GM23338 (cell line): ENCODE data around the gene DCBLD1. TPM values are rescaled to one million over a fixed set of nuclear protein-coding genes. Genes with fewer than 3 reads are reported as not detected.

Source experiments
- ATAC-seq: fragments of 200-7000 bp; cut with Tn5 transposase; 3 replicates; pipeline ENCODE4 v1.9.1; 2020
- DNase-seq: peaks from one replicate; pipeline ENCODE4 v3.0.0-alpha.2; 2015; ENCODE audit warnings: low spot score
- H2AFZ ChIP-seq: fragments of 200-600 bp; sonication (generic); 2 replicates; pipeline ENCODE4 v1.8.0; 2016; ENCODE audit warnings: antibody characterized with exemption, mild to moderate bottlenecking, moderate library complexity
- H3F3A ChIP-seq: fragments of 200-600 bp; sonication (generic); replicated peaks from 2 replicates; pipeline ENCODE4 v1.8.0; 2017; ENCODE audit warnings: antibody characterized with exemption, mixed run types, low read depth
- H3K27ac ChIP-seq: fragments of 200-600 bp; sonication (generic); 2 replicates; pipeline ENCODE4 v1.6.1; 2016; ENCODE audit warnings: low read depth
- H3K27me3 ChIP-seq: fragments of 200-600 bp; sonication (generic); 2 replicates; pipeline ENCODE4 v1.8.0; 2016; ENCODE audit warnings: mild to moderate bottlenecking, mixed run types, moderate library complexity; ENCODE audit not compliant: insufficient read depth
- H3K36me3 ChIP-seq: fragments of 200-600 bp; sonication (generic); 2 replicates; pipeline ENCODE4 v1.8.0; 2016; ENCODE audit warnings: mild to moderate bottlenecking; ENCODE audit not compliant: insufficient read depth
- H3K4me1 ChIP-seq: fragments of 200-600 bp; sonication (generic); 2 replicates; pipeline ENCODE4 v1.8.0; 2016; ENCODE audit warnings: mild to moderate bottlenecking, moderate library complexity; ENCODE audit not compliant: insufficient read depth
- H3K4me2 ChIP-seq: fragments of 200-600 bp; sonication (generic); 2 replicates; pipeline ENCODE4 v1.7.1; 2017; ENCODE audit warnings: mixed run types
- H3K4me3 ChIP-seq: fragments of 200-600 bp; sonication (generic); 2 replicates; pipeline ENCODE4 v1.6.1; 2016; ENCODE audit warnings: mixed run types
- H3K79me2 ChIP-seq: fragments of 200-600 bp; sonication (generic); replicated peaks from 2 replicates; pipeline ENCODE4 v1.8.0; 2017; ENCODE audit warnings: mild to moderate bottlenecking; ENCODE audit not compliant: insufficient read depth
- H3K9me2 ChIP-seq: fragments of 200-600 bp; sonication (generic); 2 replicates; pipeline ENCODE4 v1.8.0; 2017; ENCODE audit not compliant: insufficient read depth
- H4K20me1 ChIP-seq: fragments of 200-600 bp; sonication (generic); replicated peaks from 2 replicates; pipeline ENCODE4 v1.8.0; 2017; ENCODE audit warnings: mild to moderate bottlenecking; ENCODE audit not compliant: insufficient read depth
- H3K27ac Mint-ChIP-seq: 2 replicates; pipeline ENCODE4 v1.8.0; 2020; ENCODE audit warnings: inconsistent platforms, mild to moderate bottlenecking, moderate library complexity, mixed read lengths
- H3K27me3 Mint-ChIP-seq: 3 replicates; pipeline ENCODE4 v1.8.0; 2022; ENCODE audit warnings: low read depth, mild to moderate bottlenecking, moderate library complexity, mixed read lengths, inconsistent platforms; ENCODE audit not compliant: insufficient read depth, poor library complexity
- H3K36me3 Mint-ChIP-seq: 3 replicates; pipeline ENCODE4 v1.8.0; 2021; ENCODE audit warnings: low read depth, mild to moderate bottlenecking, inconsistent platforms, moderate library complexity, mixed read lengths
- H3K4me1 Mint-ChIP-seq: 3 replicates; pipeline ENCODE4 v1.8.0; 2020; ENCODE audit warnings: mild to moderate bottlenecking, inconsistent platforms, mixed read lengths
- H3K4me3 Mint-ChIP-seq: 3 replicates; pipeline ENCODE4 v1.8.0; 2021; ENCODE audit warnings: moderate library complexity, mild to moderate bottlenecking, inconsistent platforms, mixed read lengths
- H3K9me3 Mint-ChIP-seq: 3 replicates; pipeline ENCODE4 v1.8.0; 2020; ENCODE audit warnings: moderate library complexity, mild to moderate bottlenecking, inconsistent platforms, mixed read lengths
- EZH2 ChIP-seq: fragments of 200-600 bp; sonication (generic); IDR thresholded peaks from one replicate; pipeline ENCODE4 v1.8.0; 2017; ENCODE audit warnings: antibody characterized with exemption, mild to moderate bottlenecking, low read depth; ENCODE audit not compliant: unreplicated experiment
- EZH2phosphoT487 ChIP-seq: fragments of 200-600 bp; sonication (generic); IDR thresholded peaks from one replicate; pipeline ENCODE4 v1.8.1; 2018; ENCODE audit warnings: antibody characterized with exemption; ENCODE audit not compliant: unreplicated experiment
- POLR2AphosphoS5 ChIP-seq: IDR thresholded peaks from 2 replicates; pipeline ENCODE4 v1.6.1; 2016; ENCODE audit warnings: antibody characterized with exemption, low read depth
- REST ChIP-seq: IDR thresholded peaks from one replicate; pipeline ENCODE4 v1.6.1; 2018; ENCODE audit warnings: antibody characterized with exemption; ENCODE audit not compliant: unreplicated experiment
- STAT1 ChIP-seq: IDR thresholded peaks from one replicate; pipeline ENCODE4 v1.6.1; 2016; ENCODE audit warnings: antibody characterized with exemption; ENCODE audit not compliant: unreplicated experiment
- ZNF114 ChIP-seq: fragments of 250-450 bp; sonication (Bioruptor Pico); IDR thresholded peaks from 2 replicates; pipeline ENCODE4 v1.5.0; 2020; ENCODE audit warnings: mild to moderate bottlenecking, moderate library complexity
- ZNF331 ChIP-seq: fragments of 250-450 bp; sonication (Bioruptor Pico); IDR thresholded peaks from 2 replicates; pipeline ENCODE4 v1.5.0; 2020; ENCODE audit warnings: low read depth, mild to moderate bottlenecking, moderate library complexity
- polyA plus RNA-seq: library from polyadenylated mRNA; unstranded; fragments of >200 nt; fragmentation: Nextera tagmentation; extraction: Ambion mirVana; gene quantifications from 2 replicates; pipeline ENCODE4 v1.2.1, GENCODE V29; 2016
- total RNA-seq: library from RNA; depleted of rRNA; stranded (reverse); fragments of >200 nt; shearing (Covaris generic); gene quantifications from 2 replicates; pipeline ENCODE4 v1.2.3, GENCODE V29; 2014
- TF ChIP-seq, protein P1 (sequence below): IDR thresholded peaks from 2 replicates; pipeline ENCODE4 v1.6.1; 2016; ENCODE audit warnings: antibody characterized with exemption
- TF ChIP-seq, protein P2 (sequence below): fragments of 250-450 bp; sonication (Bioruptor Pico); IDR thresholded peaks from 2 replicates; pipeline ENCODE4 v1.5.0; 2020; ENCODE audit warnings: mild to moderate bottlenecking, moderate library complexity

The DCBLD1 gene
- total and polyA plus RNA-seq, 2 experiments from 2014 or later: 4.2 to 7.6 TPM

DNA sequence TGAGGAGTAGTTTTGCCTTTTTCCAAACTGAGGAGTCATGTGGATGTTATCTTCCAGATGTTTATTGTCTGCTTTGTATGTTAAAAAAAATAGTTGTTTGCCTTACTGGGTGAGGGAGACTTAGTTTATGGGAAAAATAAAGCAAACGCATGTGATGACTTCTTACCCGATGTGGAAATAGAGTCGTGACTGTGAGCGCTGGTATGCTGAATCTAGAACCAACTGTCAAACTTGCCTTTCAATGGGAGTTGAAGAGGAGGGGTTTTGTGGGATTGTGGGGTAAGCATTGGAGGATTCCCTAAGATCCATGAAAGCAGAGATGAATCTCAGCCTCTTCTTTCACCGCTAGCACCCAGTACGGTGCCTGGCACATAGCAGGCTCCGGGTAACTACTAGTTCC, 5.3 kb downstream of the DCBLD1 start:
- H3K27ac Mint-ChIP-seq: no peak overlapping the region
- Histone ChIP-seq H3F3A (no peaks in the 10 kb centered on the region; the same call in 1 of the 2 replicates), H3K79me2 (no peaks in the 10 kb centered on the region; the same call in 1 of the 2 replicates), H3K4me1 (peaks cover 6% of the 10 kb centered on the region), H3K4me3 (no peak overlapping the region), H3K27ac (no peak overlapping the region), H2AFZ (no peak overlapping the region), H3K36me3 (no peaks in the 10 kb centered on the region), H3K9me2 (no peaks in the 10 kb centered on the region), H3K27me3 (peaks cover 16% of the 10 kb centered on the region), H3K4me2 (no peak overlapping the region), H4K20me1 (0 out of 2 replicates have a peak, but pooled peaks cover 3% of the 10 kb centered on the region)
- H3K4me3 Mint-ChIP-seq: no peak overlapping the region
- peaks cover 11% of the 10 kb centered on the region for H3K27me3 Mint-ChIP-seq
- TF ChIP-seq ZNF114 (CRISPR knock-in tag): no peak
- TF ChIP-seq, protein P1, sequence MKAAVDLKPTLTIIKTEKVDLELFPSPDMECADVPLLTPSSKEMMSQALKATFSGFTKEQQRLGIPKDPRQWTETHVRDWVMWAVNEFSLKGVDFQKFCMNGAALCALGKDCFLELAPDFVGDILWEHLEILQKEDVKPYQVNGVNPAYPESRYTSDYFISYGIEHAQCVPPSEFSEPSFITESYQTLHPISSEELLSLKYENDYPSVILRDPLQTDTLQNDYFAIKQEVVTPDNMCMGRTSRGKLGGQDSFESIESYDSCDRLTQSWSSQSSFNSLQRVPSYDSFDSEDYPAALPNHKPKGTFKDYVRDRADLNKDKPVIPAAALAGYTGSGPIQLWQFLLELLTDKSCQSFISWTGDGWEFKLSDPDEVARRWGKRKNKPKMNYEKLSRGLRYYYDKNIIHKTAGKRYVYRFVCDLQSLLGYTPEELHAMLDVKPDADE: no peak
- TF ChIP-seq EZH2phosphoT487: no peak
- no peak for TF ChIP-seq ZNF331
- TF ChIP-seq EZH2: no peak
- no peak for TF ChIP-seq POLR2AphosphoS5
- TF ChIP-seq, protein P2, sequence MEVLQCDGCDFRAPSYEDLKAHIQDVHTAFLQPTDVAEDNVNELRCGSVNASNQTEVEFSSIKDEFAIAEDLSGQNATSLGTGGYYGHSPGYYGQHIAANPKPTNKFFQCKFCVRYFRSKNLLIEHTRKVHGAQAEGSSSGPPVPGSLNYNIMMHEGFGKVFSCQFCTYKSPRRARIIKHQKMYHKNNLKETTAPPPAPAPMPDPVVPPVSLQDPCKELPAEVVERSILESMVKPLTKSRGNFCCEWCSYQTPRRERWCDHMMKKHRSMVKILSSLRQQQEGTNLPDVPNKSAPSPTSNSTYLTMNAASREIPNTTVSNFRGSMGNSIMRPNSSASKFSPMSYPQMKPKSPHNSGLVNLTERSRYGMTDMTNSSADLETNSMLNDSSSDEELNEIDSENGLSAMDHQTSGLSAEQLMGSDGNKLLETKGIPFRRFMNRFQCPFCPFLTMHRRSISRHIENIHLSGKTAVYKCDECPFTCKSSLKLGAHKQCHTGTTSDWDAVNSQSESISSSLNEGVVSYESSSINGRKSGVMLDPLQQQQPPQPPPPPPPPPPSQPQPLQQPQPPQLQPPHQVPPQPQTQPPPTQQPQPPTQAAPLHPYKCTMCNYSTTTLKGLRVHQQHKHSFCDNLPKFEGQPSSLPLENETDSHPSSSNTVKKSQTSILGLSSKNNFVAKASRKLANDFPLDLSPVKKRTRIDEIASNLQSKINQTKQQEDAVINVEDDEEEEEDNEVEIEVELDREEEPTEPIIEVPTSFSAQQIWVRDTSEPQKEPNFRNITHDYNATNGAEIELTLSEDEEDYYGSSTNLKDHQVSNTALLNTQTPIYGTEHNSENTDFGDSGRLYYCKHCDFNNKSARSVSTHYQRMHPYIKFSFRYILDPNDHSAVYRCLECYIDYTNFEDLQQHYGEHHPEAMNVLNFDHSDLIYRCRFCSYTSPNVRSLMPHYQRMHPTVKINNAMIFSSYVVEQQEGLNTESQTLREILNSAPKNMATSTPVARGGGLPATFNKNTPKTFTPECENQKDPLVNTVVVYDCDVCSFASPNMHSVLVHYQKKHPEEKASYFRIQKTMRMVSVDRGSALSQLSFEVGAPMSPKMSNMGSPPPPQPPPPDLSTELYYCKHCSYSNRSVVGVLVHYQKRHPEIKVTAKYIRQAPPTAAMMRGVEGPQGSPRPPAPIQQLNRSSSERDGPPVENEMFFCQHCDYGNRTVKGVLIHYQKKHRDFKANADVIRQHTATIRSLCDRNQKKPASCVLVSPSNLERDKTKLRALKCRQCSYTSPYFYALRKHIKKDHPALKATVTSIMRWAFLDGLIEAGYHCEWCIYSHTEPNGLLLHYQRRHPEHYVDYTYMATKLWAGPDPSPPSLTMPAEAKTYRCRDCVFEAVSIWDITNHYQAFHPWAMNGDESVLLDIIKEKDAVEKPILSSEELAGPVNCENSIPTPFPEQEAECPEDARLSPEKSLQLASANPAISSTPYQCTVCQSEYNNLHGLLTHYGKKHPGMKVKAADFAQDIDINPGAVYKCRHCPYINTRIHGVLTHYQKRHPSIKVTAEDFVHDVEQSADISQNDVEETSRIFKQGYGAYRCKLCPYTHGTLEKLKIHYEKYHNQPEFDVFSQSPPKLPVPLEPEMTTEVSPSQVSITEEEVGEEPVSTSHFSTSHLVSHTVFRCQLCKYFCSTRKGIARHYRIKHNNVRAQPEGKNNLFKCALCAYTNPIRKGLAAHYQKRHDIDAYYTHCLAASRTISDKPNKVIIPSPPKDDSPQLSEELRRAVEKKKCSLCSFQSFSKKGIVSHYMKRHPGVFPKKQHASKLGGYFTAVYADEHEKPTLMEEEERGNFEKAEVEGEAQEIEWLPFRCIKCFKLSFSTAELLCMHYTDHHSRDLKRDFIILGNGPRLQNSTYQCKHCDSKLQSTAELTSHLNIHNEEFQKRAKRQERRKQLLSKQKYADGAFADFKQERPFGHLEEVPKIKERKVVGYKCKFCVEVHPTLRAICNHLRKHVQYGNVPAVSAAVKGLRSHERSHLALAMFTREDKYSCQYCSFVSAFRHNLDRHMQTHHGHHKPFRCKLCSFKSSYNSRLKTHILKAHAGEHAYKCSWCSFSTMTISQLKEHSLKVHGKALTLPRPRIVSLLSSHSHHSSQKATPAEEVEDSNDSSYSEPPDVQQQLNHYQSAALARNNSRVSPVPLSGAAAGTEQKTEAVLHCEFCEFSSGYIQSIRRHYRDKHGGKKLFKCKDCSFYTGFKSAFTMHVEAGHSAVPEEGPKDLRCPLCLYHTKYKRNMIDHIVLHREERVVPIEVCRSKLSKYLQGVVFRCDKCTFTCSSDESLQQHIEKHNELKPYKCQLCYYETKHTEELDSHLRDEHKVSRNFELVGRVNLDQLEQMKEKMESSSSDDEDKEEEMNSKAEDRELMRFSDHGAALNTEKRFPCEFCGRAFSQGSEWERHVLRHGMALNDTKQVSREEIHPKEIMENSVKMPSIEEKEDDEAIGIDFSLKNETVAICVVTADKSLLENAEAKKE (CRISPR knock-in tag): no peak
- no peak for TF ChIP-seq REST
- TF ChIP-seq STAT1: no peak
- DNase-seq (no peak), ATAC-seq (no peak)
- H3K36me3 Mint-ChIP-seq: peaks cover 20% of the 10 kb centered on the region
- peaks cover 9% of the 10 kb centered on the region; the same call in 2 of the 3 replicates for H3K9me3 Mint-ChIP-seq
- H3K4me1 Mint-ChIP-seq: peaks cover 14% of the 10 kb centered on the region
